HG02588 (cell line): ENCODE results near the gene PIK3AP1.
A peak's percentile ranks its signal among the peaks of the same experiment; 100 is the strongest.

Experiments used
- ATAC-seq: cut with Tn5 transposase; IDR thresholded peaks from one replicate; pipeline ENCODE4 v1.9.1; 2021; ENCODE audit warnings: mild to moderate bottlenecking, moderate library complexity; ENCODE audit not compliant: unreplicated experiment

Gene PIK3AP1

GRCh38 chr10:96673318-96674099 is 46.8 kb downstream of the PIK3AP1 start:
- ATAC-seq: peak; percentile 69

- ATAC-seq: no peak
Observed at GRCh38 chr10:96672481-96673175, 47.7 kb downstream of the PIK3AP1 start.

- ATAC-seq: no peak
Observed at GRCh38 chr10:96671211-96671890, 49.0 kb downstream of the PIK3AP1 start.

- ATAC-seq: no peak
Observed at GRCh38 chr10:96670786-96671185, 49.5 kb downstream of the PIK3AP1 start.

GRCh38 chr10:96667401-96667800 is 52.9 kb downstream of the PIK3AP1 start:
- ATAC-seq: no peak

- peak; percentile 55 for ATAC-seq
Observed at GRCh38 chr10:96666741-96667140, 53.6 kb downstream of the PIK3AP1 start.

- no peak for ATAC-seq
Observed at GRCh38 chr10:96665306-96665705, 55.0 kb downstream of the PIK3AP1 start.

GRCh38 chr10:96664563-96664962 is 55.8 kb downstream of the PIK3AP1 start:
- ATAC-seq: no peak

GRCh38 chr10:96663797-96664196 is 56.5 kb downstream of the PIK3AP1 start:
- no peak for ATAC-seq

- no peak for ATAC-seq
Observed at GRCh38 chr10:96661632-96662031, 58.7 kb downstream of the PIK3AP1 start.

GRCh38 chr10:96660297-96660696 is 60.0 kb downstream of the PIK3AP1 start:
- ATAC-seq: no peak

GRCh38 chr10:96658844-96659243 is 61.5 kb downstream of the PIK3AP1 start:
- no peak for ATAC-seq

GRCh38 chr10:96657385-96657784 is 62.9 kb downstream of the PIK3AP1 start:
- ATAC-seq: no peak

- no peak for ATAC-seq
Observed at GRCh38 chr10:96656839-96657238, 63.5 kb downstream of the PIK3AP1 start.

- ATAC-seq: no peak
Observed at GRCh38 chr10:96656198-96656577, 64.1 kb downstream of the PIK3AP1 start.

- ATAC-seq: no peak
Observed at GRCh38 chr10:96655461-96656197, 64.7 kb downstream of the PIK3AP1 start.

GRCh38 chr10:96651998-96652431 is 68.3 kb downstream of the PIK3AP1 start:
- no peak for ATAC-seq

GRCh38 chr10:96650958-96651357 is 69.4 kb downstream of the PIK3AP1 start:
- ATAC-seq: no peak

- no peak for ATAC-seq
Observed at GRCh38 chr10:96648297-96648696, 72.0 kb downstream of the PIK3AP1 start.

GRCh38 chr10:96647466-96647865 is 72.8 kb downstream of the PIK3AP1 start:
- ATAC-seq: no peak

- no peak for ATAC-seq
Observed at GRCh38 chr10:96646751-96647166, 73.6 kb downstream of the PIK3AP1 start.
